Measurements from ENCODE around the gene UBL3.

Gene UBL3

GRCh38 chr13:29857085-29857484 is 6.7 kb upstream of the UBL3 start:
- DNase-seq (ENCODE audit: low read depth in 2 of 2): no peak

GRCh38 chr13:29856426-29856825 is 6.0 kb upstream of the UBL3 start:
- DNase-seq (ENCODE audit: low read depth in 2 of 2): no peak

DNA sequence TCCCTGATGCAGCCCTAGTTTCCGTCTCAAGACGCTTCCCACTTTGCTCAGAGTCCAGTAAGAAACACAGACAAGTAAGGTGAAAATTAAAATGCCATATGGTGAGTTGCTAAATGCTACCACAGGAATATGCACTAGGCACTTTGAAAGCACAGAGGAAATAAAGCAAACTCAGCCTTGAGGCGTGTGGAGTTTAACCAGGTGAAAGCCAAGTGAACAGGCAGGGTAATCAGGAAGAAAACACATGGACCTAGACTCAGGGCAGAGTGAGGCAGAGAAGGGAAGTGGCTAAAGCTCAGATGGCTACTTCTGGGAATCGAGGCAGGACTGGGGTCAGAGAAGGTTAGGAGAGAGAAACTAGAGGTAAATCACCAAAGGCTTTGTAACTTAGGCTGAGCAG is 5.4 kb upstream of the UBL3 start:
- no peak for DNase-seq (ENCODE audit: low read depth in 2 of 2)

DNA sequence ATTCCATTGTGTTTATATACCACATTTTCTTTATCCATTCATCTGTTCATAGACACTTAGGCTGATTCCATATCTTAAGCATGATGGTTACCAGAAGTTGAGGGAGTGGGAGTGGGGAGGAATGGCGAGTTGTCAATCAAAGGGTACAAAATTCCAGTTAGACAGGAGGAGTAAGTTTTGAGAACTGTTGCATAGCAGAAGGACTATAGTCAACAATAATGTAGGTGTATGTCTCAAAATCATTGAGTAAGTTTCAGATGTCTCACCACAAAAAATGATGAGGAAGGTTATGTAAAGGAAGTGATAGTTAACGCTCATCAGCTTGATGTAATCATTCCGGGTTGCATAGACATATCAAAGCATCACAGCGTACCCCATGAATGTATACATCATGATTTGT is 4.6 kb upstream of the UBL3 start:
- no peak for DNase-seq (ENCODE audit: low read depth in 2 of 2)

DNA sequence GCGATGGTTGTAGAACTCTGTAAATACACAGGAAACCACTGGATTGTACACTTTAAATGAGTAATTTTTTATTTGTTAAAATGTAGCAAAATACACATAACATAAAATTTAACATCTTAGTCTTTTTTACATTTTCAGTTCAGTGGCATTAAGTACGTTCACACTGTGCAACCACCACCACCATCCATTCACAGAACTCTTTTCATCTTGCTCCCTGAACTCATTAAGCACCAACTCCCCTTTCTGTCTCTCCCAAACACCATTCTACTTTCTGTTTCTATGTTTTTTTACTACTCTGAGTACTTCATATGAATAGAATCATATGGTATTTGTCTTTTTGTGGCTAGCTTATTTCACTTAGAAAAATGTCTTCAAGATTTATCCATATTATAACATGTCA is 2.7 kb upstream of the UBL3 start:
- no peak for DNase-seq (ENCODE audit: low read depth in 2 of 2)

- DNase-seq (ENCODE audit: low read depth in 2 of 2): no peak
These were observed 2.1 kb upstream of the UBL3 start for GRCh38 chr13:29852472-29853054.

DNA sequence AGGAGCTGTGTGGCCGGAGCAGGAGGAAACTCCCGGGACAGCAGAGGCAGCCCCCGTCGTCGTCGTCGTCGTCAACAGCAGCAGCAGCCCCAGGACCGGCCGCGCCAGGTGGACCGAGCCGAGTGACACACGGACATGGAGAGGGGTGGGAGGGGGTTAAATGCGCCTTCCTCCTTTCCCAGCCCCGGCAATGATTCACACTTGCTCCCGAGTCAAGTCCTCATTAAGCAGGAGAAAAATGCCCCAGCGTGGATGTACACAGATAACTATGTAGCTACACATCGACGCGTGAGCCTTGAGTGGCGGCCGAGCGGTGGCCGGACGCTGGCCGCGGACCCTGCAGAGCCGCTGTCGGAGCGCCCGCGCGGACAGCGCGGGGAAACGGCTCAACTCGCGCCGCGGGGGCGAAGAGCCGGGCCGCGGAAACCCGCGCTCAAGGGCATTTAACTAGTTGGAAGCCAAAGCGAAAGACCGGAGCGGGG is 645 bp downstream of the UBL3 start:
- DNase-seq (ENCODE audit: low read depth in 2 of 2): peak in 1 of 2 donors; percentile 13

GRCh38 chr13:29849071-29849631 is 1.3 kb downstream of the UBL3 start:
- no peak for DNase-seq (ENCODE audit: low read depth in 2 of 2)

- no peak for DNase-seq (ENCODE audit: low read depth in 2 of 2)
These were observed 2.9 kb downstream of the UBL3 start for GRCh38 chr13:29847501-29847983.

- DNase-seq (ENCODE audit: low read depth in 2 of 2): no peak
These were observed 3.8 kb downstream of the UBL3 start for GRCh38 chr13:29846475-29847256.

DNA sequence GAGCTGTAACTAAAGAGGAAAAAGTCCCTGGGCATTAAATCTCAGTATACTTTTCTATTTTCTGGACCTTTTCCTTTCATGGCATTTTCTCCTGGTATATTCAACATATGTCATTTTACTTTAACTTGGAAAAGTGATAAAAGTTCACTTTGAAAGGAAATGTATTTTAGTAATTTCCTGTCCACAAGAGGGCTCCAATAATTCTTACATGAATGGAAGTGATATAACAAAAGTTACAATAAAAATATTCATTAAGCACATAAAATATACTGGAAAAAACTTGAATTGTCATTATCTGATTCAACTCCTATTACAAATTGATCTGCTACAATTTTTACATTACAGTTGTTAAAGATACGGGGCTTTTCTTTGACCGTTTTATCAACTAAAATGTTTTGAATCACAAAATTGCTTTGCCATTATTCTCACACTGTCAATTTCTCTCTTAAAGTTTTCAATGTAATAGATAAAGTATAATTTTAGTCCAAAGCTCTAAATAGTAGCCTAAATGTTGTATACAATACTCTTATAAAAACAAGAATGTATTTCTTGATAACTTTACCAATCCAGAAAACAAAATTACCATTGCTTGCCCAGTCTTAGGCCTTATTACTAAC is 4.9 kb downstream of the UBL3 start:
- no peak for DNase-seq (ENCODE audit: low read depth in 2 of 2)

DNA sequence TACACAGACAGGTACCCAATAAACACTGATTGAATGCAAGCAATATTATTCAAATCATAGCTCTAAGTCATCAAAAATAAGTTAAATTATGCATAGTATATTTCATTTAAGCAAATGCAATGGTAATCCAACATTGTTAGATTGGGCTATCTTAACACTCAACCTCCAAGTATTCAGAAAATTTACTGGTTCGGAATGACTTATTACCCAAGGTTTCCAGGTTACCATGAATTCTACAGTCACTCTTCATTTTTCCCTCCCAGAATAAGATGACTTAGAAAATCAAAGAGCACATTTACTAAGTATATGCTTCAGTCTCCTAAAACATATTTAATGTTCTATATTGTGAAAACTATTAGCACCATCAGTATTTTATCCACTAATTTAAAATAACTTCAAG is 6.0 kb downstream of the UBL3 start:
- DNase-seq (ENCODE audit: low read depth in 2 of 2): no peak

DNA sequence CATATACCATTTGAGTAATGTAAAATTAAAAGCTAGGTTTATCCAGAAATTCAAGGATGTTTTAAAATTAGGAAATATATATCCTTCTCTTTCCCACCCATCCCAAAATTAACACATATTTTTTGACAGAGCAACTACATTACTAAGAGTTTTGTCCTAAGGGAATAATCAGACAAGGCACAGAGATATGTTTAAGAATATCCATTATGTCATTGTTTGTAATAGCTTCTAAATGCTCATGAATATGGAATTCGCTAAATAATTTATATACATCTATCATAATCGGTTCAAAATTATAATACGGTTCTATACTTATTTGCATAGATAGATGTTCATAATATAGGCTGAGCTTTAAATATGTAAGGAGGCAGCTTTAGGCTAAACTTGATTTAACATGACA is 9.8 kb downstream of the UBL3 start:
- DNase-seq (ENCODE audit: low read depth in 2 of 2): no peak

GRCh38 chr13:29835280-29836061 is 14.9 kb downstream of the UBL3 start:
- DNase-seq (ENCODE audit: low read depth in 2 of 2): no peak

DNA sequence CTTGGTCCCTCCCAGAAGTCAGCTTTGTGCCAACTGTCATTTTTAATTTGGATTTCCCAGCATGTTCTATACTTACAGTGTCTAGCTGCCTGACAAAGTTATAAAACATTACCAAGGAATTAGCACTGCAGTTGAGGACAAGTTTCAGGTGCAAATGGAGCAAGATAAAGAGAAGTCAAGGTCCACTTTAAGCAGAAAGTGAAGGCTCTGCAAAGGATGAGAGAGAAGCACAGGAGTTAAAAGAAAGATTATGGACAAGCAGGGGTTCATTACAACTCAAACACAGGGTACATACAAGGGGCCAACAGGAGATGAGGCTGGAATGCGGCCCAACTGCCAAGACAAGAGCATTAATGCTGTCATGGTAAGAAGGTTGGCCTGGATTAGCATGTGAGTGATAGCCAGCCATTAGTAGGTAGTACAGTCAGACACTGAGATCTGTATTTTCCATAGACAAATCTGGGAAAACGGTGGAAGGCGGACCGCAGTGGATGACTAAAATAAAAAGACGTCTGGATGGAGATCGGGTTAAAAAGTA is 17.6 kb downstream of the UBL3 start:
- no peak for DNase-seq (ENCODE audit: low read depth in 2 of 2)

DNA sequence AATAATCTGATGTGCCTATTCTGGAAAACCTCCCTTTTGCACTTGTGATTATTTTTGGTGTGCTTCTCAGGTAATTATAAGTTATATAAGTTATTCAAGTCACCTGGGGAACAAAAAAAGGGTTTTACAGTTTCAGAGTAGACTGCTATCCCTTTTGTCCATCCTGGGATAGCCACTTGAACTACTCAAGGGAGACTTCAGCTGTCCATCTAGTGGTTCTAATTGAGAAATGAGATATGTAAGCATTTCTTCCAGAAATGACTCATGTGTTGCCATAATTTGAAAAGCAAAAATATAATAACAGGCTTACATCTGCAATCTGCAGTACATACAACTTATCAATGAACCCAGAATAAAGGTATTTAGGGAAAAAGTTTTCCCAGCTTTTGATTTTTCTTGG is 20.4 kb downstream of the UBL3 start:
- no peak for DNase-seq (ENCODE audit: low read depth in 2 of 2)

GRCh38 chr13:29819143-29819542 is 31.3 kb downstream of the UBL3 start:
- DNase-seq (ENCODE audit: low read depth in 2 of 2): no peak

- DNase-seq (ENCODE audit: low read depth in 2 of 2): no peak
These were observed 32.6 kb downstream of the UBL3 start for GRCh38 chr13:29817604-29818378.

DNA sequence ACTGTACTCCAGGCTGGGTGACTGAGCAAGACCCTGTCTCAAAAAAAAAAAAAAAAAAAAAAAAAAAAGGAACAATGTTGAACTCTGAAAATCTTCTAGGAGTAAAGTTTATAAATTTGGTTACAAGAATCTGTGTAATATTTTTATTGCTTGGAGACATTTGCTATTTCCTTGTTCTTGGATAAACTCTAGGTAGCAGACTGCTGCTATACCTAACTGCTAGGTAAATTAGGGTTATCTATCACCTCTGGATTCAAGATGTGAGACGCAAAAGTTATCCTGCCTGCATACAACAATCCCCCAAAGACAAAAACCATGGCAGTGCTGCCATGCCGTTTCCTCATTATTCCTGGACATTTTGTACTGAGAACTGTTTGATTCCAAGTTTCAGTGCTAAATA is 33.7 kb downstream of the UBL3 start:
- no peak for DNase-seq (ENCODE audit: low read depth in 2 of 2)

DNA sequence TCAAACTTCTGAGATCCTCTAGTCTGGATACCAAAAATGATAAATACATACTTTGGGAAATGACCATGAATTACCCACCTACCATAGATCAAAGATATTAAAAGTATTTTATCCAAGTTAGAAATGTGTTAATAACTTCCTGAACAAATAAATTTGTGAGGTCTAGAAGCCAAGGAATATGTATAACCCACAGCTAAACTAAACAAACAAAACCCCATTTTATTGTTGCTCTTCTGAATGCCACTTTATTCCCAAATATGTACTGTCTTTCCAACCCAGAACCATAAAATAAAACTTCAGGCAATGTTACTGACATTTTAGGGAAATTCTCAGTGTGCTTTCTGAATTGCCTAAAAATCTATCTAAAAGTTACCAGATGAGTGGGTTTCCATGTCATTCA is 35.1 kb downstream of the UBL3 start:
- no peak for DNase-seq (ENCODE audit: low read depth in 2 of 2)

DNA sequence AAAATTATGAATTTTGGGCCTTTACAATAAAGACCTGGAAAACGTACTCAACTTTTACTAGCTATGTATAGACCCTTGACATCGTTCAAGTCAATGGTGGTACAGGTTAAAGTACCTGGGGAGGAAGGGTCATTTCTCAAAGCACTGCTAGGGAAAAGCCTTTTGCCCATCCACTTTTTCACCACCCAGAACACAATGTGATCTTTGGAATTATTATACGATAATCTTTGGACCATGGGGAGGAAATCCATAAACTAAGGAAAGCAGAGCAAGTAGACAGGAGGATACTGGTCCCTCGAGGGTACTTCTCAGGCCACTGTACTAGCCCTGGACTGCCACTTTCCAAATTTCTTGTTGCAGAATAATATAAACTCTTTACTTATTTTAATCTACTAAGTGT is 39.5 kb downstream of the UBL3 start:
- DNase-seq (ENCODE audit: low read depth in 2 of 2): no peak
